Right cardiac atrium (tissue), 5 donors: ENCODE data around the gene C12orf42. TPM values are rescaled to one million over a fixed set of nuclear protein-coding genes. Genes with fewer than 3 reads are reported as not detected.

Experiments used
- ATAC-seq, 2 donors: fragments of 200-7000 bp; cut with Tn5 transposase; one replicate each; pipeline versions ENCODE4 v1.8.0 to v1.9.1; 2020; ENCODE audit warnings: moderate library complexity in 2 of 2, mild to moderate bottlenecking in 1 of 2
- DNase-seq, 3 donors: peaks; one replicate each; pipeline ENCODE4 v3.0.0-alpha.2; 2020
- H3K27ac ChIP-seq: one replicate; pipeline ENCODE4 v1.5.1; 2013; ENCODE audit warnings: mild to moderate bottlenecking, low read length, control low read depth, moderate library complexity
- H3K27me3 ChIP-seq: one replicate; pipeline ENCODE4 v1.6.1; 2013; ENCODE audit not compliant: control insufficient read depth, insufficient read depth
- H3K4me1 ChIP-seq: one replicate; pipeline ENCODE4 v1.6.1; 2013; ENCODE audit warnings: low read length; ENCODE audit not compliant: control insufficient read depth, insufficient read depth
- H3K4me3 ChIP-seq: one replicate; pipeline ENCODE4 v1.5.1; 2013; ENCODE audit warnings: low read length, control low read depth
- H3K9me3 ChIP-seq: one replicate; pipeline ENCODE4 v1.6.1; 2013; ENCODE audit warnings: low read length; ENCODE audit not compliant: control insufficient read depth
- WGBS: extraction: QIAGEN DNeasy Blood & Tissue Kit; methylation state at CpG from one replicate; pipeline ENCODE4 v1.1.7; 2013; 5-methylcytosine and 5-hydroxymethylcytosine counted together
- intact Hi-C, 4 donors: fragments of 100-400 bp; cut with DNase I; formaldehyde crosslinking; loops; one replicate each; pipeline versions ENCODE4 v1.11.0 to v1.14.0; 2022 to 2023
- polyA plus RNA-seq: library from polyadenylated mRNA; stranded (reverse); fragments of 200-250 nt; gene quantifications from one replicate; pipeline ENCODE4 v1.2.3, GENCODE V29; 2013
- total RNA-seq, 4 donors: library from RNA; stranded (reverse); fragmentation: NEBNext Ultra II Directional; extraction: Animal tissue kit (Norgen Biotek cat#: 25700); gene quantifications; one replicate each; pipeline ENCODE4 v1.2.1, GENCODE V29; 2021
- donor health status: healthy with polysubstance abuse.
- donor health status: DM: no; HTN: yes; CAD: no.
- donor health status: DM: no; HTN: no; CAD: no.
- donor health status: DM: no; HTN: yes; CAD: no; lungs with severe emphysema.
- donor health status: DM: yes; HTN: yes; CAD: no.

The C12orf42 gene
- total and polyA plus RNA-seq, 5 donors: not detected

- intact Hi-C loops: no loop called here
- peak in 1 of 2 donors; percentile 40 for ATAC-seq
- no peak overlapping the region for H3K27ac ChIP-seq
- H3K9me3 ChIP-seq: peaks cover 2% of the 10 kb centered on the region
- DNase-seq: no peak
- 6% methylated on average over 24 of the region's 24 CpGs for WGBS
- H3K27me3 ChIP-seq: no peaks in the 10 kb centered on the region
- H3K4me1 ChIP-seq: no peaks in the 10 kb centered on the region
- peak overlapping the region; percentile 52 for H3K4me3 ChIP-seq
Measured at GRCh38 chr12:103494734-103495468, 867 bp downstream of the C12orf42 start.

- Histone ChIP-seq H3K27ac (no peak overlapping the region), H3K27me3 (no peaks in the 10 kb centered on the region), H3K9me3 (peaks cover 2% of the 10 kb centered on the region), H3K4me3 (no peak overlapping the region), H3K4me1 (no peaks in the 10 kb centered on the region)
- ATAC-seq (no peak), DNase-seq (no peak)
- 74% methylated on average over 5 of the region's 5 CpGs for WGBS
- intact Hi-C loops: no loop called here
Measured at GRCh38 chr12:103494051-103494733, 1.6 kb downstream of the C12orf42 start.

GRCh38 chr12:103493199-103493598 is 2.6 kb downstream of the C12orf42 start:
- Histone ChIP-seq H3K9me3 (peaks cover 2% of the 10 kb centered on the region), H3K27me3 (no peaks in the 10 kb centered on the region), H3K4me1 (no peaks in the 10 kb centered on the region), H3K4me3 (no peak overlapping the region), H3K27ac (no peak overlapping the region)
- no peak for ATAC-seq
- WGBS: 91% methylated on average over 4 of the region's 4 CpGs
- intact Hi-C loops: no loop called here
- DNase-seq: no peak

GRCh38 chr12:103482365-103482764 is 13.4 kb downstream of the C12orf42 start:
- Histone ChIP-seq H3K27ac (no peak overlapping the region), H3K9me3 (no peaks in the 10 kb centered on the region), H3K4me3 (no peak overlapping the region), H3K27me3 (no peaks in the 10 kb centered on the region), H3K4me1 (no peaks in the 10 kb centered on the region)
- 62% methylated on average over 4 of the region's 4 CpGs for WGBS
- intact Hi-C loops: no loop called here
- ATAC-seq: no peak
- no peak for DNase-seq

- ATAC-seq (no peak), DNase-seq (no peak)
- intact Hi-C loops: no loop called here
- no peak overlapping the region for H3K27ac ChIP-seq
- no peaks in the 10 kb centered on the region for H3K4me1 ChIP-seq
- no peaks in the 10 kb centered on the region for H3K9me3 ChIP-seq
- H3K4me3 ChIP-seq: no peak overlapping the region
- 71% methylated on average over 2 of the region's 2 CpGs for WGBS
- no peaks in the 10 kb centered on the region for H3K27me3 ChIP-seq
Measured at GRCh38 chr12:103475073-103475472, 20.7 kb downstream of the C12orf42 start.

GRCh38 chr12:103470664-103471063 is 25.1 kb downstream of the C12orf42 start:
- no peaks in the 10 kb centered on the region for H3K27me3 ChIP-seq
- H3K4me1 ChIP-seq: no peaks in the 10 kb centered on the region
- H3K9me3 ChIP-seq: no peaks in the 10 kb centered on the region
- ATAC-seq: no peak
- intact Hi-C loops: no loop called here
- DNase-seq: no peak
- H3K27ac ChIP-seq: no peak overlapping the region
- no peak overlapping the region for H3K4me3 ChIP-seq

GRCh38 chr12:103469719-103470118 is 26.0 kb downstream of the C12orf42 start:
- Histone ChIP-seq H3K4me3 (no peak overlapping the region), H3K9me3 (no peaks in the 10 kb centered on the region), H3K27me3 (no peaks in the 10 kb centered on the region), H3K4me1 (no peaks in the 10 kb centered on the region), H3K27ac (no peak overlapping the region)
- intact Hi-C loops: no loop called here
- WGBS: 69% methylated on average over 5 of the region's 5 CpGs
- DNase-seq (no peak), ATAC-seq (no peak)

GRCh38 chr12:103468837-103469236 is 26.9 kb downstream of the C12orf42 start:
- intact Hi-C loops: no loop called here
- DNase-seq (no peak), ATAC-seq (no peak)
- H3K9me3 ChIP-seq: no peaks in the 10 kb centered on the region
- H3K4me1 ChIP-seq: no peaks in the 10 kb centered on the region
- no peak overlapping the region for H3K4me3 ChIP-seq
- H3K27me3 ChIP-seq: no peaks in the 10 kb centered on the region
- no peak overlapping the region for H3K27ac ChIP-seq
- WGBS: 47% methylated on average over 3 of the region's 3 CpGs

- DNase-seq (no peak), ATAC-seq (no peak)
- H3K27ac ChIP-seq: no peak overlapping the region
- H3K4me3 ChIP-seq: no peak overlapping the region
- 77% methylated on average over 3 of the region's 3 CpGs for WGBS
- H3K9me3 ChIP-seq: no peaks in the 10 kb centered on the region
- H3K27me3 ChIP-seq: no peaks in the 10 kb centered on the region
- intact Hi-C loops: no loop called here
- H3K4me1 ChIP-seq: no peaks in the 10 kb centered on the region
Measured at GRCh38 chr12:103462675-103463074, 33.1 kb downstream of the C12orf42 start.

- Histone ChIP-seq H3K27me3 (no peaks in the 10 kb centered on the region), H3K4me3 (no peak overlapping the region), H3K27ac (no peak overlapping the region), H3K4me1 (no peaks in the 10 kb centered on the region), H3K9me3 (no peaks in the 10 kb centered on the region)
- 60% methylated on average over 2 of the region's 2 CpGs for WGBS
- intact Hi-C loops: no loop called here
- ATAC-seq (no peak), DNase-seq (no peak)
Measured at GRCh38 chr12:103457471-103457870, 38.3 kb downstream of the C12orf42 start.

GRCh38 chr12:103456006-103456405 is 39.8 kb downstream of the C12orf42 start:
- no peaks in the 10 kb centered on the region for H3K4me1 ChIP-seq
- no peak overlapping the region for H3K27ac ChIP-seq
- WGBS: 68% methylated on average over 2 of the region's 2 CpGs
- H3K4me3 ChIP-seq: no peak overlapping the region
- intact Hi-C loops: no loop called here
- DNase-seq: no peak
- ATAC-seq: no peak
- H3K9me3 ChIP-seq: no peaks in the 10 kb centered on the region
- no peaks in the 10 kb centered on the region for H3K27me3 ChIP-seq
